Progenitor cell of endocrine pancreas (in vitro differentiated cells): ENCODE data around the gene GPR142. TPM values are rescaled to one million over a fixed set of nuclear protein-coding genes. Genes with fewer than 3 reads are reported as not detected.

Experiments used
- DNase-seq: peaks from one replicate; pipeline ENCODE4 v3.0.0; 2021; ENCODE audit warnings: low spot score; ENCODE audit not compliant: unreplicated experiment
- H3K27ac Mint-ChIP-seq: 2 replicates; pipeline ENCODE4 v1.8.0; 2021; ENCODE audit warnings: mild to moderate bottlenecking, moderate library complexity, mixed read lengths
- H3K27me3 Mint-ChIP-seq: 2 replicates; pipeline ENCODE4 v1.8.0; 2021; ENCODE audit warnings: mixed read lengths
- H3K36me3 Mint-ChIP-seq: 2 replicates; pipeline ENCODE4 v1.8.0; 2022; ENCODE audit warnings: mixed read lengths; ENCODE audit not compliant: insufficient read depth
- H3K4me1 Mint-ChIP-seq: 2 replicates; pipeline ENCODE4 v1.8.0; 2021; ENCODE audit warnings: low read depth, mixed read lengths
- H3K4me3 Mint-ChIP-seq: 2 replicates; pipeline ENCODE4 v1.8.0; 2021; ENCODE audit warnings: low read depth, mild to moderate bottlenecking, moderate library complexity, mixed read lengths
- H3K9me3 Mint-ChIP-seq: 2 replicates; pipeline ENCODE4 v1.8.0; 2021; ENCODE audit warnings: low read depth, mixed read lengths
- CTCF ChIP-seq: fragments of 200-600 bp; sonication (generic); IDR thresholded peaks from one replicate; pipeline ENCODE4 v1.5.0; 2021; ENCODE audit warnings: antibody characterized with exemption, mild to moderate bottlenecking; ENCODE audit not compliant: unreplicated experiment
- long read RNA-seq: library from polyadenylated mRNA; unstranded; transcript quantifications from one replicate; pipeline ENCODE4 v2.0.0, GENCODE V29; 2020
- total RNA-seq: library from RNA; stranded (reverse); gene quantifications from 2 replicates; pipeline ENCODE4 v1.2.1, GENCODE V29; 2021

GPR142 gene
- total RNA-seq: 6.0 and 6.6 TPM in 2 replicates
- long read RNA-seq, partial matches to known transcripts: 1 of 2 reads
- long read RNA-seq, other reads (novel, unspliced or antisense): 1 of 2 reads

GRCh38 chr17:74367206-74367605 lies at the start of gene GPR142:
GPR142 (plus strand) TSS chr17:74367506; CDS start chr17:74369541, 2,035 bp downstream.
- H3K4me1 Mint-ChIP-seq: peaks cover 9% of the 10 kb centered on the region
- H3K9me3 Mint-ChIP-seq: no peaks in the 10 kb centered on the region
- no peak for TF ChIP-seq CTCF
- H3K27ac Mint-ChIP-seq: no peak within 1 kb of the TSS
- H3K36me3 Mint-ChIP-seq: no peaks in the 10 kb centered on the region
- H3K4me3 Mint-ChIP-seq: no peak within 1 kb of the TSS
- no peak for DNase-seq
- H3K27me3 Mint-ChIP-seq: peaks cover 3% of the 10 kb centered on the region

- no peak for TF ChIP-seq CTCF
- no peak overlapping the region for H3K4me3 Mint-ChIP-seq
- H3K4me1 Mint-ChIP-seq: no peaks in the 10 kb centered on the region
- H3K27me3 Mint-ChIP-seq: peaks cover 28% of the 10 kb centered on the region
- no peaks in the 10 kb centered on the region for H3K9me3 Mint-ChIP-seq
- H3K36me3 Mint-ChIP-seq: no peaks in the 10 kb centered on the region
- no peak overlapping the region for H3K27ac Mint-ChIP-seq
- DNase-seq: no peak
Observed at GRCh38 chr17:74318391-74318790, 48.9 kb upstream of the GPR142 start.

- Mint-ChIP-seq H3K27ac (no peak overlapping the region), H3K4me1 (peaks cover 4% of the 10 kb centered on the region), H3K36me3 (no peaks in the 10 kb centered on the region), H3K4me3 (no peak overlapping the region), H3K27me3 (peaks cover 69% of the 10 kb centered on the region), H3K9me3 (no peaks in the 10 kb centered on the region)
- no peak for TF ChIP-seq CTCF
- no peak for DNase-seq
Observed at GRCh38 chr17:74324521-74324920, 42.8 kb upstream of the GPR142 start.

GRCh38 chr17:74325376-74325742 lies 41.9 kb upstream of the GPR142 start:
- TF ChIP-seq CTCF: no peak
- H3K27me3 Mint-ChIP-seq: peaks cover 70% of the 10 kb centered on the region
- no peak for DNase-seq
- H3K4me3 Mint-ChIP-seq: peak overlapping the region; percentile 31
- H3K4me1 Mint-ChIP-seq: peaks cover 5% of the 10 kb centered on the region
- no peaks in the 10 kb centered on the region for H3K36me3 Mint-ChIP-seq
- H3K9me3 Mint-ChIP-seq: no peaks in the 10 kb centered on the region
- no peak overlapping the region for H3K27ac Mint-ChIP-seq

GRCh38 chr17:74325743-74326379 lies 41.4 kb upstream of the GPR142 start, which contains the start of gene KIF19:
KIF19 (plus strand) TSS chr17:74326226; CDS start chr17:74326350, 124 bp downstream.
- DNase-seq: peak; percentile 26
- no peaks in the 10 kb centered on the region for H3K9me3 Mint-ChIP-seq
- TF ChIP-seq CTCF: no peak
- peak within 1 kb of the TSS; percentile 41 for H3K4me3 Mint-ChIP-seq
- no peak within 1 kb of the TSS for H3K27ac Mint-ChIP-seq
- no peaks in the 10 kb centered on the region for H3K36me3 Mint-ChIP-seq
- peaks cover 8% of the 10 kb centered on the region for H3K4me1 Mint-ChIP-seq
- peaks cover 65% of the 10 kb centered on the region for H3K27me3 Mint-ChIP-seq
